Transverse colon (tissue), 4 donors: ENCODE results near the gene TAAR5. TPM values are rescaled to one million over a fixed set of nuclear protein-coding genes. Genes with fewer than 3 reads are reported as not detected.
"Not testable (repeated sequence)": the region's sequence is repeated elsewhere in the genome, so short reads cannot be mapped to it uniquely, and the experiment has no call there.

Experiments used
- DNase-seq: peaks from one replicate; pipeline ENCODE4 v3.0.0-alpha.2; 2019
- H3K27ac ChIP-seq, 4 donors: fragments of 200-600 bp; sonication (generic); 2 replicates each; pipeline ENCODE4 v1.5.1; 2016 to 2018; ENCODE audit warnings: inconsistent platforms in 4 of 4
- H3K27me3 ChIP-seq: fragments of 200-600 bp; sonication (generic); 2 replicates; pipeline ENCODE4 v1.5.1; 2017; ENCODE audit warnings: inconsistent platforms
- H3K36me3 ChIP-seq, 4 donors: fragments of 200-600 bp; sonication (generic); 2 replicates each; pipeline ENCODE4 v1.5.1; 2017 to 2019; ENCODE audit warnings: inconsistent platforms in 4 of 4
- H3K4me1 ChIP-seq, 4 donors: fragments of 200-600 bp; sonication (generic); 2 replicates each; pipeline ENCODE4 v1.5.1; 2017 to 2020; ENCODE audit warnings: inconsistent platforms in 4 of 4
- H3K4me3 ChIP-seq, 4 donors: fragments of 200-600 bp; sonication (generic); 1 replicate in 1 of 4; 2 replicates in 3 of 4; pipeline versions ENCODE4 v1.5.1 to v1.6.1; 2017 to 2019; ENCODE audit warnings: inconsistent platforms in 4 of 4
- H3K9me3 ChIP-seq, 2 donors: fragments of 200-600 bp; sonication (generic); 2 replicates each; pipeline ENCODE4 v1.5.1; 2017 to 2019; ENCODE audit warnings: inconsistent platforms in 2 of 2
- CTCF ChIP-seq, 5 experiments: fragments of 200-600 bp in 3 of 5; fragments of 450-650 bp in 2 of 5; sonication (generic) in 3 of 5; IDR thresholded peaks; 1 replicate in 2 of 5; 2 replicates in 3 of 5; pipeline ENCODE4 v1.5.1; 2016 to 2017; ENCODE audit warnings: antibody characterized with exemption in 5 of 5, inconsistent platforms in 3 of 5, mild to moderate bottlenecking in 2 of 5, moderate library complexity in 1 of 5
- EP300 ChIP-seq: sonication (generic); formaldehyde crosslinking; IDR thresholded peaks from one replicate; pipeline ENCODE4 v1.6.1; 2017; ENCODE audit warnings: antibody characterized with exemption, low read depth
- POLR2A ChIP-seq: fragments of 450-650 bp; IDR thresholded peaks from one replicate; pipeline ENCODE4 v1.6.1; 2016; ENCODE audit warnings: antibody characterized with exemption, mild to moderate bottlenecking, moderate library complexity
- POLR2AphosphoS5 ChIP-seq, 3 donors: sonication (generic); formaldehyde crosslinking; IDR thresholded peaks; one replicate each; pipeline ENCODE4 v1.6.1; 2016; ENCODE audit warnings: antibody characterized with exemption in 3 of 3
- WGBS, 2 donors: methylation state at CpG; one replicate each; pipeline ENCODE4 v1.1.5; 2018; ENCODE audit warnings: low coverage in 1 of 2; 5-methylcytosine and 5-hydroxymethylcytosine counted together
- in situ Hi-C, 4 donors: fragments of 200-750 bp; cut with MboI; loops; one replicate each; pipeline versions ENCODE4 v1.15.0 to v1.15.1; 2017; ENCODE audit warnings: low sequenced_read_pairs in 3 of 4, low pct_ligation_motif_present in 1 of 4, low pct_unique_long_range_greater_than_20kb in 1 of 4
- intact Hi-C: fragments of 100-400 bp; cut with DNase I; formaldehyde crosslinking; loops from one replicate; pipeline ENCODE4 v1.15.1; 2023; ENCODE audit warnings: low total_unique reads
- total RNA-seq, 4 donors: library from RNA; depleted of rRNA; stranded (reverse); fragments of >200 nt; gene quantifications; one replicate each; pipeline ENCODE4 v1.1.0, GENCODE V29; 2016

The TAAR5 gene
- total RNA-seq, 4 donors from 2014 or later = not detected

DNA sequence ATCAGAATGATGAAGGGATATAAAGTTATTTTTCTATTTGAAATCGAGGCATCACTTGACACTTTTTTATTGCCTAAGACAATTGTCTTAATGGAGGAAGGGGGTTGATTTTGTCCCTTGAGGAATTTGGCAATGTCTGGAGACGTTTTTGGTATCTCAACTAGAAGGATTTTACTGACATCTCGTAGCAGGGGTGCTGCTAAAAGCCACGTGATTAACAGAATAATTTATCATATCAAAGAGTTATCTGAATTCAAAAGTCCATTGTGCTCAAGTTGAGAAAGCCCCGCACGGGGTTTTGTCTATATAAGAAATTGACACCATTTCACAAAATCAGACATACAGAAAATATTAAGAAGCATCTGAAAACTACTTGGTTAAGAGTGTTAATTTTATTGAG lies 20.9 kb downstream of the TAAR5 start:
- WGBS, 2 donors = 50 to 59% methylated on average over 6 of the region's 6 CpGs
- in situ Hi-C loops (no loop called here), intact Hi-C loops (no loop called here)
- Histone ChIP-seq H3K4me3 (no peak overlapping the region), H3K9me3 (no peaks in the 10 kb centered on the region), H3K36me3 (no peaks in the 10 kb centered on the region), H3K27me3 (peaks cover 7% of the 10 kb centered on the region), H3K27ac (no peak overlapping the region), H3K4me1 (no peaks in the 10 kb centered on the region)
- TF ChIP-seq POLR2AphosphoS5 (IDR thresholded peaks at IDR 0.05) (no peak), CTCF (IDR thresholded peaks at IDR 0.05) (no peak), POLR2A (no peak), EP300 (no peak)
- DNase-seq = no peak

DNA sequence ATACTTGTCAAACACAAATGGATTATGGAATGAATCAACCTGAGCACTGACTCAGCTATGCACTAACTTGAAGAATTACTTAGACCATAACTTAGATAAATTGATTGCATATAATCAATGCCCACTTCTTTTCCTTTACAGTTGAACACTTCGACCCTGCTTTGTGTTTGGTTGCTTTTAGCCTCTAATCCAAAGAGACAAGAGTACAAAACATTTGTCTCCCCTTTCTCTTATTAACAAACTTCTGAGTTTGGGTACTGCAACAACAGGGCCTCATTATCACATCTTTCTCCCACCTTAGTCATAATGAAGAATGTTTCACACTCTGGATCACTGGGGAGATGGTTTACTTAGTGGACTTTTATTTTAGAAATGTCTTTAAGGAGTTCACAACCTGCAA lies 22.0 kb downstream of the TAAR5 start:
- H3K27ac ChIP-seq = no peak overlapping the region
- no peaks in the 10 kb centered on the region for H3K9me3 ChIP-seq
- no peaks in the 10 kb centered on the region for H3K4me1 ChIP-seq
- intact Hi-C loops = no loop called here
- DNase-seq = no peak
- in situ Hi-C loops = no loop called here
- 62 to 70% methylated on average over 1 of the region's 1 CpG for WGBS, 2 donors
- H3K4me3 ChIP-seq = no peak overlapping the region
- TF ChIP-seq POLR2A (no peak), CTCF (IDR thresholded peaks at IDR 0.05) (no peak), POLR2AphosphoS5 (IDR thresholded peaks at IDR 0.05) (no peak), EP300 (no peak)
- H3K27me3 ChIP-seq = peaks cover 8% of the 10 kb centered on the region
- H3K36me3 ChIP-seq = no peaks in the 10 kb centered on the region

- DNase-seq = no peak
- H3K27me3 ChIP-seq = peaks cover 12% of the 10 kb centered on the region
- no peaks in the 10 kb centered on the region for H3K4me1 ChIP-seq
- no peak overlapping the region for H3K4me3 ChIP-seq
- 71 to 79% methylated on average over 6 of the region's 6 CpGs for WGBS, 2 donors
- H3K27ac ChIP-seq = no peak overlapping the region
- H3K36me3 ChIP-seq = no peaks in the 10 kb centered on the region
- intact Hi-C loops (no loop called here), in situ Hi-C loops (no loop called here)
- TF ChIP-seq POLR2A = no peak
- no peaks in the 10 kb centered on the region for H3K9me3 ChIP-seq
Measured at GRCh38 chr6:132566404-132566803, 23.1 kb downstream of the TAAR5 start.

DNA sequence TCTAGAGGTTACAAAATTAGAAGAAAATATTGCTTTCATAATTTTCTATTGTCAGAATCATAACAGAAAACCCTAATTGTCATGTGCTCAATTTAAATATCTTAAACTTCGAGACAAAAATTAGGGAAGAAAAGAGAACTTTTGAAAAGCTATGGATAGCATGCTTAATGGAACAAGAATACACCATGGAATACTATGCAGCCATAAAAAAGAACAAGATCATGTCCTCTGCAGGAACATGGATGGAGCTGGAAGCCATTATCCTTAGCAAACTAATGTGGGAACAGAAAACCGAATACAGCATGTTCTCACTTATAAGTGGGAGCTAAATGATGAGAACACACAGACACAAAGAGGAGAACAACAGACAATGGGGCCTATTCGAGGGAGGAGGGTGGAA lies 29.5 kb downstream of the TAAR5 start:
- H3K4me3 ChIP-seq, H3K27me3 ChIP-seq, intact Hi-C loops, in situ Hi-C loops, H3K4me1 ChIP-seq, H3K36me3 ChIP-seq, DNase-seq, H3K9me3 ChIP-seq, H3K27ac ChIP-seq: not testable (repeated sequence)
- WGBS, 2 donors = 47 to 63% methylated on average over 2 to 3 of the region's 3 CpGs

- Histone ChIP-seq H3K27ac (no peak within 1 kb of the TSS), H3K4me3 (no peak within 1 kb of the TSS), H3K9me3 (no peaks in the 10 kb centered on the region), H3K27me3 (no peaks in the 10 kb centered on the region), H3K36me3 (no peaks in the 10 kb centered on the region), H3K4me1 (no peaks in the 10 kb centered on the region)
- 75 to 94% methylated on average over 2 of the region's 2 CpGs for WGBS, 2 donors
- TF ChIP-seq POLR2AphosphoS5 (IDR thresholded peaks at IDR 0.05) = no peak
- no peak for TF ChIP-seq CTCF (IDR thresholded peaks at IDR 0.05)
- TF ChIP-seq POLR2A = no peak
- no peak for TF ChIP-seq EP300
- in situ Hi-C loops (no loop called here), intact Hi-C loops (no loop called here)
- no peak for DNase-seq
Measured at GRCh38 chr6:132552372-132552771, 37.2 kb downstream of the TAAR5 start, which contains the start of gene TAAR8. Gene TAAR8 (plus strand): TSS chr6:132552672. CDS start chr6:132552693, 21 bp downstream.
